NB4 (cell line): ENCODE results near the gene PLEKHH3.

Source experiments
- MYC ChIP-seq: IDR thresholded peaks from 2 replicates; pipeline ENCODE4 v1.6.1; 2011; ENCODE audit warnings: low read depth, low read length
- POLR2A ChIP-seq: IDR thresholded peaks from 2 replicates; pipeline ENCODE4 v1.6.1; 2011; ENCODE audit warnings: mild to moderate bottlenecking; ENCODE audit not compliant: insufficient read length; ENCODE audit errors: extremely low read depth
- TF ChIP-seq, protein P1 (sequence below): IDR thresholded peaks from one replicate; pipeline ENCODE4 v1.5.1; 2012; ENCODE audit warnings: low read depth, low read length

DNA sequence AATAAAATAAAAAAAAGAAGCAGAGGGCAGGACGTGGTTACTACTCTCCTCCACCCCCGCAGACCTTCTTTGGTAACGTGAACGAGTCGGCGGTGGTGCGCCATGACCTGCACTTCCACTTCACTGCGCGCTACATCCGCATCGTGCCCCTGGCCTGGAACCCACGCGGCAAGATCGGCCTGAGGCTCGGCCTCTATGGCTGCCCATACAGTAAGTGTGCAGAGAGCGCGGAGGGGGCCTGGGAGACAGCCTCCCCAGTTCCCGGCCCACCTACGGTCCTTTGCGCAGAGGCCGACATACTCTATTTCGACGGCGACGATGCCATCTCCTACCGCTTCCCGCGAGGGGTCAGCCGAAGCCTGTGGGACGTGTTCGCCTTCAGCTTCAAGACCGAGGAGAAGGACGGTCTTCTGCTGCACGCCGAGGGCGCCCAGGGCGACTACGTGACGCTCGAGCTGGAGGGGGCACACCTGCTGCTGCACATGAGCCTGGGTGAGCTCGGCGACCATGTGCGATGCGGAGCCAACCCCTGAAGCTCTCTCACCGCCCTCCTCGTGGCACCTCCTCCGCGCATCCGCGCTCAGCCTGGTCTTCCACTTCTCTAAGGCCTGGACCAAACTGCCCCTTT lies 8.2 kb upstream of the PLEKHH3 start:
- TF ChIP-seq, protein P1, sequence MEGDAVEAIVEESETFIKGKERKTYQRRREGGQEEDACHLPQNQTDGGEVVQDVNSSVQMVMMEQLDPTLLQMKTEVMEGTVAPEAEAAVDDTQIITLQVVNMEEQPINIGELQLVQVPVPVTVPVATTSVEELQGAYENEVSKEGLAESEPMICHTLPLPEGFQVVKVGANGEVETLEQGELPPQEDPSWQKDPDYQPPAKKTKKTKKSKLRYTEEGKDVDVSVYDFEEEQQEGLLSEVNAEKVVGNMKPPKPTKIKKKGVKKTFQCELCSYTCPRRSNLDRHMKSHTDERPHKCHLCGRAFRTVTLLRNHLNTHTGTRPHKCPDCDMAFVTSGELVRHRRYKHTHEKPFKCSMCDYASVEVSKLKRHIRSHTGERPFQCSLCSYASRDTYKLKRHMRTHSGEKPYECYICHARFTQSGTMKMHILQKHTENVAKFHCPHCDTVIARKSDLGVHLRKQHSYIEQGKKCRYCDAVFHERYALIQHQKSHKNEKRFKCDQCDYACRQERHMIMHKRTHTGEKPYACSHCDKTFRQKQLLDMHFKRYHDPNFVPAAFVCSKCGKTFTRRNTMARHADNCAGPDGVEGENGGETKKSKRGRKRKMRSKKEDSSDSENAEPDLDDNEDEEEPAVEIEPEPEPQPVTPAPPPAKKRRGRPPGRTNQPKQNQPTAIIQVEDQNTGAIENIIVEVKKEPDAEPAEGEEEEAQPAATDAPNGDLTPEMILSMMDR, result no peak
- TF ChIP-seq POLR2A (no peak), MYC (no peak)
